C4-2B (cell line): ENCODE results near the gene RXFP2.

ENCODE experiments used
- ZFX ChIP-seq: fragments of 450-650 bp; IDR thresholded peaks from 2 replicates; pipeline ENCODE4 v1.6.1; 2017
- TF ChIP-seq, protein P1 (sequence below): fragments of 450-650 bp; conservative IDR thresholded peaks from 2 replicates; pipeline ENCODE4 v1.5.1; 2017; ENCODE audit warnings: mild to moderate bottlenecking

- TF ChIP-seq, protein P1, sequence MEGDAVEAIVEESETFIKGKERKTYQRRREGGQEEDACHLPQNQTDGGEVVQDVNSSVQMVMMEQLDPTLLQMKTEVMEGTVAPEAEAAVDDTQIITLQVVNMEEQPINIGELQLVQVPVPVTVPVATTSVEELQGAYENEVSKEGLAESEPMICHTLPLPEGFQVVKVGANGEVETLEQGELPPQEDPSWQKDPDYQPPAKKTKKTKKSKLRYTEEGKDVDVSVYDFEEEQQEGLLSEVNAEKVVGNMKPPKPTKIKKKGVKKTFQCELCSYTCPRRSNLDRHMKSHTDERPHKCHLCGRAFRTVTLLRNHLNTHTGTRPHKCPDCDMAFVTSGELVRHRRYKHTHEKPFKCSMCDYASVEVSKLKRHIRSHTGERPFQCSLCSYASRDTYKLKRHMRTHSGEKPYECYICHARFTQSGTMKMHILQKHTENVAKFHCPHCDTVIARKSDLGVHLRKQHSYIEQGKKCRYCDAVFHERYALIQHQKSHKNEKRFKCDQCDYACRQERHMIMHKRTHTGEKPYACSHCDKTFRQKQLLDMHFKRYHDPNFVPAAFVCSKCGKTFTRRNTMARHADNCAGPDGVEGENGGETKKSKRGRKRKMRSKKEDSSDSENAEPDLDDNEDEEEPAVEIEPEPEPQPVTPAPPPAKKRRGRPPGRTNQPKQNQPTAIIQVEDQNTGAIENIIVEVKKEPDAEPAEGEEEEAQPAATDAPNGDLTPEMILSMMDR: no peak
- TF ChIP-seq ZFX: no peak
These were observed 5.7 kb upstream of the RXFP2 start for GRCh38 chr13:31733647-31734046.
